H9 (cell line): Measurements from ENCODE around the gene LIMS1. TPM values are rescaled to one million over a fixed set of nuclear protein-coding genes. Genes with fewer than 3 reads are reported as not detected.

Source experiments
- DNase-seq: peaks from one replicate; pipeline ENCODE4 v3.0.0-alpha.2; 2017
- H2AFZ ChIP-seq: one replicate; pipeline ENCODE4 v1.6.1; 2013; ENCODE audit warnings: mild to moderate bottlenecking, low read length, control low read depth, moderate library complexity
- H2AK5ac ChIP-seq: 2 replicates; pipeline ENCODE4 v1.6.1; 2013; ENCODE audit warnings: low read length, control low read depth, mixed read lengths; ENCODE audit not compliant: insufficient read length
- H2BK120ac ChIP-seq: one replicate; pipeline ENCODE4 v1.6.1; 2013; ENCODE audit warnings: low read depth, mild to moderate bottlenecking, low read length, control low read depth, inconsistent platforms; ENCODE audit not compliant: poor library complexity, severe bottlenecking
- H2BK12ac ChIP-seq: 2 replicates; pipeline ENCODE4 v1.6.1; 2013; ENCODE audit warnings: low read length, control low read depth, mixed read lengths, low read depth; ENCODE audit not compliant: insufficient read length
- H2BK15ac ChIP-seq: 2 replicates; pipeline ENCODE4 v1.6.1; 2013; ENCODE audit warnings: low read depth, low read length, control low read depth
- H2BK20ac ChIP-seq: one replicate; pipeline ENCODE4 v1.6.1; 2013; ENCODE audit warnings: low read depth, mild to moderate bottlenecking, low read length, control low read depth, inconsistent platforms; ENCODE audit not compliant: poor library complexity, severe bottlenecking
- H2BK5ac ChIP-seq: 2 replicates; pipeline ENCODE4 v1.6.1; 2013; ENCODE audit warnings: low read length, control low read depth, mixed read lengths; ENCODE audit not compliant: insufficient read length
- H3K14ac ChIP-seq: 2 replicates; pipeline ENCODE4 v1.6.1; 2013; ENCODE audit warnings: low read length, control low read depth; ENCODE audit not compliant: insufficient read depth
- H3K18ac ChIP-seq: 2 replicates; pipeline ENCODE4 v1.6.1; 2013; ENCODE audit warnings: low read depth, mild to moderate bottlenecking, mixed read lengths, low read length, control low read depth; ENCODE audit not compliant: insufficient read length
- H3K23ac ChIP-seq: 2 replicates; pipeline ENCODE4 v1.6.1; 2013; ENCODE audit warnings: low read length, control low read depth, mixed read lengths, low read depth; ENCODE audit not compliant: insufficient read length
- H3K23me2 ChIP-seq: 2 replicates; pipeline ENCODE4 v1.6.1; 2013; ENCODE audit warnings: low read depth, mild to moderate bottlenecking, mixed read lengths, low read length, control low read depth; ENCODE audit not compliant: insufficient read length, poor library complexity, severe bottlenecking
- H3K27ac ChIP-seq: 2 replicates; pipeline ENCODE4 v1.5.1; 2013; ENCODE audit warnings: low read length, control low read depth, mixed read lengths, low read depth; ENCODE audit not compliant: insufficient read length
- H3K27me3 ChIP-seq: 2 replicates; pipeline ENCODE4 v1.6.1; 2013; ENCODE audit warnings: low read length, control low read depth, inconsistent platforms; ENCODE audit not compliant: insufficient read depth
- H3K4ac ChIP-seq: 2 replicates; pipeline ENCODE4 v1.6.1; 2013; ENCODE audit warnings: low read depth, mild to moderate bottlenecking, control low read depth, inconsistent platforms, low read length, moderate library complexity
- H3K4me1 ChIP-seq: 2 replicates; pipeline ENCODE4 v1.6.1; 2013; ENCODE audit warnings: low read length, control low read depth, inconsistent platforms; ENCODE audit not compliant: insufficient read depth
- H3K4me2 ChIP-seq: 2 replicates; pipeline ENCODE4 v1.6.1; 2013; ENCODE audit warnings: low read length, control low read depth, mixed read lengths; ENCODE audit not compliant: insufficient read length, insufficient read depth
- H3K56ac ChIP-seq: 2 replicates; pipeline ENCODE4 v1.6.1; 2013; ENCODE audit warnings: low read depth, mild to moderate bottlenecking, mixed read lengths, low read length, control low read depth; ENCODE audit not compliant: insufficient read length
- H3K79me1 ChIP-seq: 2 replicates; pipeline ENCODE4 v1.6.1; 2013; ENCODE audit warnings: low read depth, mild to moderate bottlenecking, moderate library complexity, low read length, control low read depth, inconsistent platforms; ENCODE audit not compliant: insufficient read depth, poor library complexity, severe bottlenecking
- H3K79me2 ChIP-seq: 2 replicates; pipeline ENCODE4 v1.6.1; 2013; ENCODE audit warnings: low read length, control low read depth, inconsistent platforms; ENCODE audit not compliant: insufficient read depth
- H3K9ac ChIP-seq: 2 replicates; pipeline ENCODE4 v1.6.1; 2013; ENCODE audit warnings: low read length, control low read depth, mixed read lengths; ENCODE audit not compliant: insufficient read length; ENCODE audit errors: extremely low read depth
- H3K9me3 ChIP-seq: one replicate; pipeline ENCODE4 v1.6.1; 2013; ENCODE audit warnings: low read depth, low read length, inconsistent platforms; ENCODE audit not compliant: control insufficient read depth
- H3T11ph ChIP-seq: one replicate; pipeline ENCODE4 v1.6.1; 2013; ENCODE audit warnings: mild to moderate bottlenecking, low read length, control low read depth, inconsistent platforms
- H4K20me1 ChIP-seq: one replicate; pipeline ENCODE4 v1.6.1; 2013; ENCODE audit not compliant: control insufficient read depth, insufficient read length, insufficient read depth
- H4K5ac ChIP-seq: 2 replicates; pipeline ENCODE4 v1.6.1; 2013; ENCODE audit warnings: low read depth, mild to moderate bottlenecking, mixed read lengths, low read length, control low read depth; ENCODE audit not compliant: insufficient read length
- H4K8ac ChIP-seq: replicated peaks from 2 replicates; pipeline ENCODE4 v1.6.1; 2013; ENCODE audit warnings: low read length, control low read depth, mixed read lengths, low read depth; ENCODE audit not compliant: insufficient read length
- H4K91ac ChIP-seq: 2 replicates; pipeline ENCODE4 v1.6.1; 2013; ENCODE audit warnings: low read depth, mild to moderate bottlenecking, moderate library complexity, mixed read lengths, low read length, control low read depth; ENCODE audit not compliant: insufficient read length
- H3K27ac Mint-ChIP-seq, 3 experiments: 2 replicates in 2 of 3; 3 replicates in 1 of 3; pipeline ENCODE4 v1.8.0; 2020 to 2021; ENCODE audit warnings: mixed read lengths in 3 of 3, mild to moderate bottlenecking in 1 of 3, moderate library complexity in 1 of 3
- H3K27me3 Mint-ChIP-seq: 2 replicates; pipeline ENCODE4 v1.8.0; 2021; ENCODE audit warnings: low read depth, mild to moderate bottlenecking, moderate library complexity, mixed read lengths
- H3K36me3 Mint-ChIP-seq, 3 experiments: 2 replicates in 2 of 3; 3 replicates in 1 of 3; pipeline ENCODE4 v1.8.0; 2020 to 2021; ENCODE audit warnings: low read depth in 3 of 3, mixed read lengths in 3 of 3; ENCODE audit not compliant: insufficient read depth in 1 of 3
- H3K4me1 Mint-ChIP-seq, 2 experiments: 2 replicates each; pipeline ENCODE4 v1.8.0; 2020; ENCODE audit warnings: mixed read lengths in 2 of 2
- H3K4me3 Mint-ChIP-seq, 2 experiments: 2 replicates in 1 of 2; 3 replicates in 1 of 2; pipeline ENCODE4 v1.8.0; 2020 to 2021; ENCODE audit warnings: mild to moderate bottlenecking in 2 of 2, mixed read lengths in 2 of 2, moderate library complexity in 1 of 2
- H3K9me3 Mint-ChIP-seq, 2 experiments: 2 replicates in 1 of 2; 3 replicates in 1 of 2; pipeline ENCODE4 v1.8.0; 2020; ENCODE audit warnings: mild to moderate bottlenecking in 2 of 2, mixed read lengths in 2 of 2, moderate library complexity in 1 of 2
- CTCF ChIP-seq: fragments of 200-600 bp; sonication (generic); conservative IDR thresholded peaks from 3 replicates; pipeline ENCODE4 v1.8.0; 2021; ENCODE audit warnings: antibody characterized with exemption, mild to moderate bottlenecking
- WGBS: extraction: QIAGEN DNeasy Blood & Tissue Kit; methylation state at CpG from one replicate; pipeline ENCODE4 v1.1.7; 2013; ENCODE audit warnings: missing lambda C conversion rate, low lambda C conversion rate, mixed read lengths; ENCODE audit not compliant: insufficient read length; ENCODE audit errors: extremely low coverage; 5-methylcytosine and 5-hydroxymethylcytosine counted together
- total RNA-seq: library from RNA; stranded (reverse); gene quantifications from 2 replicates; pipeline ENCODE4 v1.2.1, GENCODE V29; 2021

The LIMS1 gene
- total RNA-seq, 1 experiment from 2014 or later, result 37.7 TPM

GRCh38 chr2:108571286-108571685 lies 37.0 kb downstream of the LIMS1 start:
- H2AK5ac ChIP-seq, result no peak overlapping the region
- H2BK15ac ChIP-seq, result no peak overlapping the region
- H2AFZ ChIP-seq, result no peak overlapping the region
- no peaks in the 10 kb centered on the region for H3K23me2 ChIP-seq
- H2BK120ac ChIP-seq, result no peak overlapping the region
- no peak overlapping the region for H2BK12ac ChIP-seq
- H3K9me3 ChIP-seq, result no peaks in the 10 kb centered on the region
- peaks cover 27% of the 10 kb centered on the region in 2 experiments for H3K4me1 Mint-ChIP-seq
- H3K4me2 ChIP-seq, result no peak overlapping the region
- no peaks in the 10 kb centered on the region; the same call in 1 of the 2 replicates for H3K79me2 ChIP-seq
- WGBS, result no CpG with 5 or more reads among the region's 3 CpGs
- no peak overlapping the region for H3K18ac ChIP-seq
- no peak overlapping the region for H3K9ac ChIP-seq
- H3K27ac ChIP-seq, result no peak overlapping the region
- H2BK20ac ChIP-seq, result no peak overlapping the region
- no peak overlapping the region for H3K4me3 Mint-ChIP-seq
- H4K91ac ChIP-seq, result no peak overlapping the region
- H3K79me1 ChIP-seq, result no peaks in the 10 kb centered on the region
- H3K9me3 Mint-ChIP-seq, result no peaks in the 10 kb centered on the region
- H3K23ac ChIP-seq, result no peak overlapping the region
- H3K36me3 Mint-ChIP-seq, result no peaks in the 10 kb centered on the region
- no peak overlapping the region for H2BK5ac ChIP-seq
- no peaks in the 10 kb centered on the region for H4K20me1 ChIP-seq
- H3K4ac ChIP-seq, result no peak overlapping the region
- peaks cover 3% of the 10 kb centered on the region; the same call in 1 of the 2 replicates for H3K4me1 ChIP-seq
- H3K56ac ChIP-seq, result no peak overlapping the region
- no peak overlapping the region for H4K8ac ChIP-seq
- no peak overlapping the region for H3K14ac ChIP-seq
- H4K5ac ChIP-seq, result no peak overlapping the region
- no peaks in the 10 kb centered on the region for H3K27me3 ChIP-seq
- no peak for TF ChIP-seq CTCF
- no peak overlapping the region for H3T11ph ChIP-seq
- DNase-seq, result no peak
- H3K27me3 Mint-ChIP-seq, result no peaks in the 10 kb centered on the region
- H3K27ac Mint-ChIP-seq, result no peak overlapping the region
